C4-2B (cell line): ENCODE measurements around the gene NEK11.

ENCODE experiments used
- CTCF ChIP-seq: fragments of 450-650 bp; conservative IDR thresholded peaks from 2 replicates; pipeline ENCODE4 v1.5.1; 2017; ENCODE audit warnings: mild to moderate bottlenecking
- ZFX ChIP-seq: fragments of 450-650 bp; IDR thresholded peaks from 2 replicates; pipeline ENCODE4 v1.6.1; 2017

- no peak for TF ChIP-seq CTCF
- TF ChIP-seq ZFX = no peak
Observed at GRCh38 chr3:131314318-131314717, 287.6 kb downstream of the NEK11 start.
